Psoas muscle (tissue), 8 donors: ENCODE measurements around the gene BSDC1. TPM values are rescaled to one million over a fixed set of nuclear protein-coding genes. Genes with fewer than 3 reads are reported as not detected.
"Not testable (repeated sequence)": the region's sequence is repeated elsewhere in the genome, so short reads cannot be mapped to it uniquely, and the experiment has no call there.

ENCODE experiments used
- ATAC-seq, 4 donors: fragments of 200-7000 bp; cut with Tn5 transposase; one replicate each; pipeline ENCODE4 v1.9.1; 2020; ENCODE audit warnings: moderate library complexity in 3 of 4, mild to moderate bottlenecking in 2 of 4
- DNase-seq, 2 donors: peaks; one replicate each; pipeline ENCODE4 v3.0.0-alpha.2; 2020
- H3K27ac ChIP-seq: fragments of 200-600 bp; one replicate; pipeline ENCODE4 v1.8.0; 2022
- H3K27me3 ChIP-seq, 3 donors: fragments of 200-600 bp in 1 of 3; one replicate each; pipeline versions ENCODE4 v1.6.1 to v1.8.0; 2013 to 2022; ENCODE audit warnings: low read length in 2 of 3, mild to moderate bottlenecking in 2 of 3, moderate library complexity in 1 of 3; ENCODE audit not compliant: insufficient read depth in 3 of 3
- H3K36me3 ChIP-seq, 2 donors: fragments of 200-600 bp in 1 of 2; one replicate each; pipeline versions ENCODE4 v1.6.1 to v1.8.0; 2013 to 2022; ENCODE audit warnings: low read depth in 1 of 2, mild to moderate bottlenecking in 1 of 2, moderate library complexity in 1 of 2; ENCODE audit not compliant: insufficient read depth in 1 of 2
- H3K4me1 ChIP-seq: fragments of 200-600 bp; one replicate; pipeline ENCODE4 v1.8.0; 2022
- H3K4me3 ChIP-seq: fragments of 200-600 bp; one replicate; pipeline ENCODE4 v1.8.0; 2022; ENCODE audit warnings: mild to moderate bottlenecking
- H3K9me3 ChIP-seq: fragments of 200-600 bp; one replicate; pipeline ENCODE4 v1.8.0; 2022
- WGBS, 3 donors: extraction: QIAGEN DNeasy Blood & Tissue Kit; methylation state at CpG; one replicate each; pipeline versions ENCODE4 v1.1.6 to v1.1.7; 2013; 5-methylcytosine and 5-hydroxymethylcytosine counted together
- intact Hi-C, 2 donors: fragments of 100-400 bp; cut with DNase I; formaldehyde crosslinking; loops; one replicate each; pipeline versions ENCODE4 v1.11.0 to v1.14.2; 2022
- long read RNA-seq, 2 donors: library from polyadenylated mRNA; unstranded; transcript quantifications; one replicate each; pipeline ENCODE4 v2.0.0, GENCODE V29; 2021
- polyA plus RNA-seq, 3 donors: library from polyadenylated mRNA; stranded (reverse); fragments of 200-250 nt; gene quantifications; one replicate each; pipeline ENCODE4 v1.2.3, GENCODE V29; 2013
- total RNA-seq, 4 donors: library from RNA; stranded (reverse); fragmentation: NEBNext Ultra II Directional in 2 of 4; extraction: Animal tissue kit (Norgen Biotek cat#: 25700) in 2 of 4; gene quantifications; one replicate each; pipeline versions ENCODE4 v1.2.1 to v1.2.4, GENCODE V29; 2021 to 2023
- TF ChIP-seq, protein P1 (sequence below): fragments of 200-600 bp; IDR thresholded peaks from one replicate; pipeline ENCODE4 v1.8.0; 2022; ENCODE audit warnings: antibody characterized with exemption
- donor health status: healthy with polysubstance abuse.
- donor health status: DM: no; HTN: no; CAD: no; lungs with moderate emphysema.
- donor health status: Bipolar disorder and iron deficiency.
- donor health status: healthy.
- donor health status: DM: yes; HTN: yes; CAD: no.
- donor health status: DM: no; HTN: no; CAD: no.
- donor health status: DM: no; HTN: no; CAD: no.
- donor health status: DM: yes; HTN: yes; CAD: no.

Gene BSDC1, protein sequence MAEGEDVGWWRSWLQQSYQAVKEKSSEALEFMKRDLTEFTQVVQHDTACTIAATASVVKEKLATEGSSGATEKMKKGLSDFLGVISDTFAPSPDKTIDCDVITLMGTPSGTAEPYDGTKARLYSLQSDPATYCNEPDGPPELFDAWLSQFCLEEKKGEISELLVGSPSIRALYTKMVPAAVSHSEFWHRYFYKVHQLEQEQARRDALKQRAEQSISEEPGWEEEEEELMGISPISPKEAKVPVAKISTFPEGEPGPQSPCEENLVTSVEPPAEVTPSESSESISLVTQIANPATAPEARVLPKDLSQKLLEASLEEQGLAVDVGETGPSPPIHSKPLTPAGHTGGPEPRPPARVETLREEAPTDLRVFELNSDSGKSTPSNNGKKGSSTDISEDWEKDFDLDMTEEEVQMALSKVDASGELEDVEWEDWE
- total RNA-seq (10 to 100 TPM; 29.5 to 59.1 (median 34.5) TPM), polyA plus RNA-seq (10 to 100 TPM; 25.4 to 68.4 (median 29.6) TPM)
- long read RNA-seq, donor 1, transcript BSDC1-206 (11 exons, 2,846 nt), result major isoform, 13 of 28 reads
- long read RNA-seq, donor 1, partial matches to known transcripts, result 8 of 28 reads
- long read RNA-seq, donor 1, other reads (novel, unspliced or antisense), result 2 of 28 reads
- long read RNA-seq, donor 2, transcript BSDC1-204 (12 exons, 2,925 nt), result minor isoform, 6 of 88 reads
- long read RNA-seq, donor 2, transcript BSDC1-206 (11 exons, 2,846 nt), result major isoform, 29 of 88 reads
- long read RNA-seq, donor 2, partial matches to known transcripts, result 47 of 88 reads
- long read RNA-seq, donor 2, other reads (novel, unspliced or antisense), result 4 of 88 reads

DNA sequence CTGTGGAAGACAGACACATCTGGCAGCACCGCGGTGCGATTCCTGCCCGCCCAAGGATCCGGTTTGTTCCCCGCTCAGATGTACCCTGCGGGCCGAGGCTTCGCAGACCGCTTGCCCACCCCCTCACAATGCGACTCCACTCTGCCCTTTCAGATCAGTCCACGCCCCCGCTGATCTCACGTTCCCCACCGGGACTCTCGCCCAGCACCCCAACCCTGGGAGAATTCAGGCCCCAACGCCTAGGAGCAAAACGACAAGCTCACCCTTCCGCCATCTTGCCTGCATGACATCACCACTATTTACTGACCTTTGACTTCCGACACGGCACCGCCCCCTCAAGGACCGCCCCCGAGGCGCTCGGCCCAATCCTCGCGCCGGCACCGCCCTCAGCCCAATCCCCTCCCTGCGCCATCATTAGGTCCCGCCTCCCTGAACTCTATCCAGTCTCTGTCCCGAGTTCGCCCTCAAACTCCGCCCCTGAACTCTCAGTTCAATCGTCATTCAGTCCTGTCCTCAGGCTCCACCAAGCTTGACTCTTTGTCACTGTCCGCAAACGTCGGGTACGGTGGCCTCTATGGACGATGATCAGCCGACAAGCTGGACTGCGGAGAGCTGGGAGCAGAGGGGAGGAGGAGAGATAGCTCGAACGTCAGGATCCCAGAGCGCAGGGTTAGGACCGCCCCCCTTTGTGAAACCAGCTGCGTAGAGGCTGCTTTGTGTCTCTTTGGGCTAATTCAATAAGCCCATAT is at the start of gene BSDC1:
BSDC1 (minus strand) TSS at position 301 of the 749 bp plus-strand sequence; CDS start at position 274, 27 bp downstream.
- peak within 1 kb of the TSS; percentile 95 for H3K4me3 ChIP-seq
- peaks cover 22% of the 10 kb centered on the region for H3K4me1 ChIP-seq
- intact Hi-C loops, result no loop called here
- H3K9me3 ChIP-seq, result no peaks in the 10 kb centered on the region
- TF ChIP-seq, protein P1, sequence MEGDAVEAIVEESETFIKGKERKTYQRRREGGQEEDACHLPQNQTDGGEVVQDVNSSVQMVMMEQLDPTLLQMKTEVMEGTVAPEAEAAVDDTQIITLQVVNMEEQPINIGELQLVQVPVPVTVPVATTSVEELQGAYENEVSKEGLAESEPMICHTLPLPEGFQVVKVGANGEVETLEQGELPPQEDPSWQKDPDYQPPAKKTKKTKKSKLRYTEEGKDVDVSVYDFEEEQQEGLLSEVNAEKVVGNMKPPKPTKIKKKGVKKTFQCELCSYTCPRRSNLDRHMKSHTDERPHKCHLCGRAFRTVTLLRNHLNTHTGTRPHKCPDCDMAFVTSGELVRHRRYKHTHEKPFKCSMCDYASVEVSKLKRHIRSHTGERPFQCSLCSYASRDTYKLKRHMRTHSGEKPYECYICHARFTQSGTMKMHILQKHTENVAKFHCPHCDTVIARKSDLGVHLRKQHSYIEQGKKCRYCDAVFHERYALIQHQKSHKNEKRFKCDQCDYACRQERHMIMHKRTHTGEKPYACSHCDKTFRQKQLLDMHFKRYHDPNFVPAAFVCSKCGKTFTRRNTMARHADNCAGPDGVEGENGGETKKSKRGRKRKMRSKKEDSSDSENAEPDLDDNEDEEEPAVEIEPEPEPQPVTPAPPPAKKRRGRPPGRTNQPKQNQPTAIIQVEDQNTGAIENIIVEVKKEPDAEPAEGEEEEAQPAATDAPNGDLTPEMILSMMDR, result no peak
- peaks cover 3 to 41% of the 10 kb centered on the region in 2 donors for H3K36me3 ChIP-seq
- peak within 1 kb of the TSS; percentile 93 for H3K27ac ChIP-seq
- no peaks in the 10 kb centered on the region for H3K27me3 ChIP-seq
- 0 to 1% (median 1%) methylated on average over 48 of the region's 48 CpGs for WGBS, 3 donors
- ATAC-seq (peak; percentile 96 to 99 (median 98)), DNase-seq (peak; percentile 97 to 99)

GRCh38 chr1:32441467-32441866 is 47.2 kb upstream of the BSDC1 start:
- not testable (repeated sequence) for H3K9me3 ChIP-seq
- intact Hi-C loops, result loop anchor here in 1 of 2 donors (10.0 kb wide), 1 partner anchor 183 kb away; no protein-coding TSS in a partner anchor
- 88 to 90% (median 90%) methylated on average over 10 of the region's 10 CpGs for WGBS, 3 donors

DNA sequence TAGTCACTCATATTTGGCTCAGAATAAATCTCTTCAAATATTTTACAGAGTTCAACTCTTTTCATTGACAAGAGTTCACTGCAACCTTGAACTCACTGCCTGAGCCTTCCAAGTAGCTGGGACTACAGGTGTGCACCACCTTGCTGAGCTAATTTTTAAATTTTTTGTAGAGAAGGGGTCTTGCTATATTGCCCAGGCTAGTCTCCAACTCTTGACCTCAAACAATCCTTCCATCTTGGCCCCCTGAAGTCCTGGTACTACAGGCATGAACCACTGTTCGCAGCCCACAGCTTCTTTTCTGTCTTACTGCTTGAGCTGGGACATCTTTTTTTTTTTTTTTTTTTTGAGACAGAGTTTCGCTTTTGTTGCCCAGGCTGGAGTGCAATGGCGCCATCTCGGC is 44.5 kb upstream of the BSDC1 start:
- H3K36me3 ChIP-seq, DNase-seq, H3K4me1 ChIP-seq, H3K4me3 ChIP-seq, intact Hi-C loops, ATAC-seq, H3K9me3 ChIP-seq, H3K27me3 ChIP-seq, H3K27ac ChIP-seq: not testable (repeated sequence)
- WGBS, 3 donors, result 87 to 97% (median 92%) methylated on average over 4 of the region's 4 CpGs

More at GRCh38 chr1:32441467-32441866, 47.2 kb upstream of the BSDC1 start:
- not testable (repeated sequence) for H3K36me3 ChIP-seq, H3K4me1 ChIP-seq, H3K27me3 ChIP-seq, DNase-seq, ATAC-seq, H3K27ac ChIP-seq, H3K4me3 ChIP-seq

DNA sequence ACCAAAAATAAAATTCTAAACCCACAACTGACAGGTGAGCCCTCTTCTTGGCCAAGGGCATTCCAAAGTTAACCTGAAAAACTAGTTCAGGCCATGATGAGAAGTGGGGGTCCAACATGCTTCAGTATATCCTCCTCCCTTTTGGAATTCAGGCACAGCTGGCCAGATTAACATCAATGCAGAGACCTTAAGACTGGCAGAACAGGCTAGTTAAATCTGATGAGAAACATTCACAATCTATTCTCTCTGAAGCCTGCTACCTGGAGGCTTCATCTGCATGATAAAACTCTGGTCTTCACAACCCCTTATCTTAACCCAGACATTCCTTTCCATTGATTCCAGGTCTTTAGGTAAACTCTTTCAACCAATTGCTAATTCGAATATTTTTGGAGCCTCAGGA is 43.9 kb upstream of the BSDC1 start:
- DNase-seq (no peak), ATAC-seq (no peak)
- intact Hi-C loops, result no loop called here
- Histone ChIP-seq H3K27me3 (peaks cover 0 to 10% (median 0%) of the 10 kb centered on the region in 3 donors), H3K4me1 (no peaks in the 10 kb centered on the region), H3K36me3 (no peaks in the 10 kb centered on the region), H3K9me3 (no peaks in the 10 kb centered on the region), H3K27ac (no peak overlapping the region), H3K4me3 (no peak overlapping the region)
- WGBS, 3 donors, result 47 to 76% (median 67%) methylated on average over 1 of the region's 1 CpG
- TF ChIP-seq, protein P1, result no peak

GRCh38 chr1:32431736-32432400 is 37.6 kb upstream of the BSDC1 start:
- DNase-seq (no peak), ATAC-seq (no peak)
- H3K27ac ChIP-seq, result no peak overlapping the region
- H3K27me3 ChIP-seq, result no peaks in the 10 kb centered on the region
- H3K4me1 ChIP-seq, result peaks cover under 1% of the 10 kb centered on the region
- H3K9me3 ChIP-seq, result no peaks in the 10 kb centered on the region
- 51 to 57% (median 54%) methylated on average over 4 of the region's 4 CpGs for WGBS, 3 donors
- no peak overlapping the region for H3K4me3 ChIP-seq
- intact Hi-C loops, result no loop called here
- H3K36me3 ChIP-seq, result no peaks in the 10 kb centered on the region
- TF ChIP-seq, protein P1, result no peak
